ENCODE measurements around the gene IRS2.

DNA sequence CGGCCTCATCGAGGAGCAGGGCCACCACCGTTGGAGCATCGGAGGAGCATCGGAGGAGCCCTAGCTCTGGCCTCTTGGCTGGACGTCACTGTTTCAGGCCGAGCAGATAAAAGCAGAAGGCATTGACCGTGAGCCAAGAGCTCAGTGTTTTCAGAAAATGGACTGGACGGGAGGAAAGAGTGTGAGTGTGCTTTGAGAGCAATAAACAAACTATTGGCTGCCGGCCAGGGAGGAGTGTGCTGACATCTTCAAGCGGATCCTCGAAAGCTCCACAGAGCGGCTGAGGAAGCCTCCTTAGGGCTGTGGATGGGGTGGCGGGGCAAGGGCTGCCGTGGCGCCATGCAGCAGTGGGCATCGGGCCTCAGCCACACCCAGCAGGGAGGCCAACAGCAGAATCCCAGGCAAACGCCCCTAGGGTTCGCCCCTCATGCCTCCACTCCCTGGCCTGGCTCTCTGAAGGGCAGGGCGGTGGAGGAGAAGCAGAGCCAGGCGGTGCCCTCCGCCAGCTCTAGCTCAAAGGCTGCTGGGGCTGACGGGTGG lies 41.8 kb downstream of the IRS2 start:
- no peak for TF ChIP-seq ZNF274 (IDR thresholded peaks at IDR 0.05; ENCODE audit: low read depth, low read length)
- TF ChIP-seq YY1 (IDR thresholded peaks at IDR 0.05; ENCODE audit: insufficient read depth, insufficient read length), result no peak
- TF ChIP-seq SUZ12 (IDR thresholded peaks at IDR 0.05; ENCODE audit: extremely low read depth, insufficient read depth, insufficient read length), result no peak

Data from NT2/D1 (cell line).